OCI-LY7 (cell line): ENCODE measurements around the gene PPP1R37. TPM values are rescaled to one million over a fixed set of nuclear protein-coding genes. Genes with fewer than 3 reads are reported as not detected.
A peak's percentile ranks its signal among the peaks of the same experiment; 100 is the strongest.

ENCODE experiments used
- BruUV-seq: library from RNA; stranded (reverse); fragments of 400-500 nt; replicated peaks from 2 replicates; lab custom pipeline; 2021; lab: Mats Ljungman, UMichigan
- CTCF ChIA-PET: fragments of 300-600 bp; sonication (Branson Sonifier 250); formaldehyde crosslinking; loops from one replicate; lab custom pipeline; 2022; ENCODE audit warnings: antibody characterized with exemption; ENCODE audit not compliant: unreplicated experiment; lab: Charles Lee
- POLR2A ChIA-PET: fragments of 300-600 bp; sonication (Branson Sonifier 250); formaldehyde crosslinking; loops from one replicate; lab custom pipeline; 2022; ENCODE audit warnings: antibody characterized with exemption; lab: Charles Lee
- DNase-seq: peaks from one replicate; pipeline ENCODE4 v3.0.0-alpha.2; 2015; ENCODE audit warnings: low spot score
- H2AFZ ChIP-seq: fragments of 200-600 bp; sonication (generic), shearing (Covaris generic); 2 replicates; pipeline ENCODE4 v1.6.1; 2014; ENCODE audit warnings: mild to moderate bottlenecking, antibody characterized with exemption, low read length, moderate library complexity
- H3K27ac ChIP-seq: fragments of 200-600 bp; sonication (generic); 2 replicates; pipeline ENCODE4 v1.5.1; 2014; ENCODE audit warnings: mixed run types, low read depth, mild to moderate bottlenecking, moderate library complexity, low read length, inconsistent platforms; ENCODE audit not compliant: poor library complexity, severe bottlenecking
- H3K36me3 ChIP-seq: fragments of 200-600 bp; sonication (generic); 2 replicates; pipeline ENCODE4 v1.6.1; 2014; ENCODE audit warnings: mild to moderate bottlenecking, antibody characterized with exemption, low read length, moderate library complexity, mixed read lengths; ENCODE audit not compliant: insufficient read depth
- H3K4me1 ChIP-seq: fragments of 200-600 bp; sonication (generic); 2 replicates; pipeline ENCODE4 v1.5.1; 2014; ENCODE audit warnings: mild to moderate bottlenecking, low read length; ENCODE audit not compliant: insufficient read depth, poor library complexity, severe bottlenecking
- H3K4me2 ChIP-seq: fragments of 200-600 bp; sonication (generic); 2 replicates; pipeline ENCODE4 v1.6.1; 2014; ENCODE audit warnings: mild to moderate bottlenecking, low read length
- H3K4me3 ChIP-seq: fragments of 200-600 bp; sonication (generic); 2 replicates; pipeline ENCODE4 v1.5.1; 2014; ENCODE audit warnings: mild to moderate bottlenecking, low read depth, low read length; ENCODE audit not compliant: poor library complexity, severe bottlenecking
- H3K79me2 ChIP-seq: fragments of 200-600 bp; sonication (generic); 2 replicates; pipeline ENCODE4 v1.6.1; 2016; ENCODE audit warnings: low read depth, mild to moderate bottlenecking, low read length, moderate library complexity, mixed read lengths; ENCODE audit not compliant: insufficient read depth
- H3K9me2 ChIP-seq: fragments of 200-600 bp; sonication (generic); 2 replicates; pipeline ENCODE4 v1.6.1; 2016; ENCODE audit warnings: mild to moderate bottlenecking, low read length, mixed read lengths; ENCODE audit not compliant: insufficient read depth
- H3K9me3 ChIP-seq: fragments of 200-600 bp; sonication (generic); 2 replicates; pipeline ENCODE4 v1.6.1; 2014; ENCODE audit warnings: mild to moderate bottlenecking, mixed run types, low read length, mixed read lengths
- H4K20me1 ChIP-seq: fragments of 200-600 bp; sonication (generic); 2 replicates; pipeline ENCODE4 v1.6.1; 2014; ENCODE audit warnings: mild to moderate bottlenecking, antibody characterized with exemption, low read length, moderate library complexity, mixed read lengths; ENCODE audit not compliant: insufficient read depth
- EZH2phosphoT487 ChIP-seq: fragments of 200-600 bp; sonication (generic); IDR thresholded peaks from 2 replicates; pipeline ENCODE4 v1.6.1; 2018; ENCODE audit warnings: low read depth, borderline replicate concordance, mild to moderate bottlenecking, mixed run types, antibody characterized with exemption, low read length, moderate library complexity, mixed read lengths
- intact Hi-C: fragments of 100-400 bp; cut with micrococcal nuclease; formaldehyde crosslinking; loops from one replicate; pipeline ENCODE4 v1.10.0; 2022; ENCODE audit not compliant: unreplicated experiment
- total RNA-seq, 2 experiments: library from RNA; depleted of rRNA in 1 of 2; stranded (reverse); fragments of >200 nt in 1 of 2; shearing (Covaris generic) in 1 of 2; gene quantifications; 2 replicates each; pipeline ENCODE4 v1.2.3, GENCODE V29; 2014 to 2022
- TF ChIP-seq, protein P1 (sequence below): fragments of 200-600 bp; sonication (generic); conservative IDR thresholded peaks from 2 replicates; pipeline ENCODE4 v1.5.1; 2014; ENCODE audit warnings: mild to moderate bottlenecking, antibody characterized with exemption, low read length, moderate library complexity, mixed read lengths

Gene PPP1R37
- total RNA-seq, 2 experiments from 2014 or later = 24.7 to 48.6 TPM

DNA sequence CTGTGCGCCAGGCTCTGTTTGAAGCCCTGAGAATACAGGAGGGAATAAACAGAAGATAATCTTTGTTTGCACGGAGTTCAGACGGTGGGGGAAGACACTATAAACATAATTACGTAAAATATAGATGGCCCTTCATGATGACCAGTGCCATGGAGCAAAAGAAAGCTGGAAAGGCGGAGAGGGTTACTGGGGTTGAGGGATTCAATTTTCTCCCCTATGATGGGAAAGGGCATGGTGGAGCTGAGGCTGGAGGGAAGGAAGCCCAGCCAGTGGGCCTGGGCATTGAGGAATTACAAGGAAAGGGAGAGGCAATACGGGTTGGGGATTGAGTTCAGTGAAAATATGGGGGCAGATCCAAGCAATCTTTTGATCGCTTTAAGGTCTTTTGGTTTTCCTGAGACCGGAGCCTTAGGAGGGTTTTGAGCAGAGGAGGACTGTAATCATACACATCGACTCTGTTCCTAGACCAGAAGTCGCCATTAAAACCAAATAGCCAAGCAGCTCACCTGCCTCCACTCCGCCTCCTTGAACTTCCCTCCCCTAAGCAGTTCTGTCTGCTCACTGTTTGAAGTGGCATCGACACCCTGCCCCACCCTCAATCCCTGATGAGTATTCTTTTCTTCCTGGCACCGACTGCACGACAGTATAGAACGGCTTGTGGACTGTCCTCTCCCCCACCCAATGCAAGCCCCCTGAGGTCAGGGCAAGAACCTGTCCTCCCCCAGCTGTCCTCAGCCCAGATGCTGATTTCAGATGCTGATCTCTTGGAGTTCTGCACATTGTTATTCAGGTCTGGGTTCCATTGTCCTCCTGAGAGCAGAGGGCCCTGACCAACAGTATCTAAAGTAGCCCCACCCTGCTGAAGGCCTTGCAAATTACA lies 15.9 kb upstream of the PPP1R37 start:
- DNase-seq = no peak
- ChIA-PET POLR2A (no interaction called here), CTCF (no interaction called here)
- Histone ChIP-seq H4K20me1 (0 out of 2 replicates have a peak, but pooled peaks cover 12% of the 10 kb centered on the region), H3K4me1 (peaks cover 64% of the 10 kb centered on the region), H3K9me3 (no peaks in the 10 kb centered on the region), H3K9me2 (no peaks in the 10 kb centered on the region), H3K27ac (peak overlapping the region; percentile 88), H3K36me3 (peaks cover 50% of the 10 kb centered on the region), H2AFZ (peak overlapping the region; percentile 40; the same call in 1 of the 2 replicates), H3K4me3 (peak overlapping the region; percentile 85), H3K79me2 (peaks cover 69% of the 10 kb centered on the region), H3K4me2 (peak overlapping the region; percentile 100)
- intact Hi-C loops = loop anchor here (5.0 kb wide), 2 partner anchors 80 to 325 kb away; no protein-coding TSS in a partner anchor
- TF ChIP-seq EZH2phosphoT487 = no peak
- TF ChIP-seq, protein P1, sequence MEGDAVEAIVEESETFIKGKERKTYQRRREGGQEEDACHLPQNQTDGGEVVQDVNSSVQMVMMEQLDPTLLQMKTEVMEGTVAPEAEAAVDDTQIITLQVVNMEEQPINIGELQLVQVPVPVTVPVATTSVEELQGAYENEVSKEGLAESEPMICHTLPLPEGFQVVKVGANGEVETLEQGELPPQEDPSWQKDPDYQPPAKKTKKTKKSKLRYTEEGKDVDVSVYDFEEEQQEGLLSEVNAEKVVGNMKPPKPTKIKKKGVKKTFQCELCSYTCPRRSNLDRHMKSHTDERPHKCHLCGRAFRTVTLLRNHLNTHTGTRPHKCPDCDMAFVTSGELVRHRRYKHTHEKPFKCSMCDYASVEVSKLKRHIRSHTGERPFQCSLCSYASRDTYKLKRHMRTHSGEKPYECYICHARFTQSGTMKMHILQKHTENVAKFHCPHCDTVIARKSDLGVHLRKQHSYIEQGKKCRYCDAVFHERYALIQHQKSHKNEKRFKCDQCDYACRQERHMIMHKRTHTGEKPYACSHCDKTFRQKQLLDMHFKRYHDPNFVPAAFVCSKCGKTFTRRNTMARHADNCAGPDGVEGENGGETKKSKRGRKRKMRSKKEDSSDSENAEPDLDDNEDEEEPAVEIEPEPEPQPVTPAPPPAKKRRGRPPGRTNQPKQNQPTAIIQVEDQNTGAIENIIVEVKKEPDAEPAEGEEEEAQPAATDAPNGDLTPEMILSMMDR = no peak
- no TSS peak for BruUV-seq

DNA sequence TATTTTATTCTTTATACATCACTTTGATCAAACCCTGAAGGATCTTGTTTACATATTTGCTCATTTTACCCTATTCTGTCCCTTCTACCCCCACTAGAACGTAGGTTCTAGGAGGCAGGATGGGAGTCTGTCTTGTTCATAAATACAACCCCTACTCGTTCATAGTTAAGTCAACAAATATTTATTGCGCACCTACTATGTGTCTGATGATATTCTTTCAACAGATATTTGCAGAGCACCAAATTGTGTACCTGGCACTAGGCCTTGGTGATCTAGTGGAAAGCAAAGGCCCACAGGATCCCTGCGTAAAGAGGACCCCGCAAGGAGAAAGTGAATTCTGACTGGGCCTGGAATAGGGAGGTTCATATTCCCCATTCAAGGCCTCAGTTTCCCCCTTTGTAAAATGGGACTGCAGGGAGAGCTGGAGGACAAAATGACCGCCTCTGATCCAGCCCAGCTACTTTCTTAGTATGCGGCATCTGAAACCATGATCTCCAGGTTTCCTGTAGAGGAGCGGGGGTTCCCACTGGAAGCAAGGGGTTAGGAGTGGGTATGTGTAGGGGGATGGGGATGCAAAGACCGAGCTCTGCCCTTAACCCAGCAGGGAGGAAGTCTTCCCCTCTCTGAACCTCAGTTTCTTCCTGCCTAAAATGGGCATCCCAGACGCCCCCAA lies 14.5 kb upstream of the PPP1R37 start:
- H3K79me2 ChIP-seq = peaks cover 70% of the 10 kb centered on the region
- no peaks in the 10 kb centered on the region for H3K9me3 ChIP-seq
- ChIA-PET POLR2A (interaction anchor here (0.7 kb wide), 1 partner anchor 68 kb away, joined by 3 read pairs; no protein-coding TSS in a partner anchor), CTCF (no interaction called here)
- DNase-seq = no peak
- H4K20me1 ChIP-seq = peaks cover 12% of the 10 kb centered on the region; the same call in 1 of the 2 replicates
- intact Hi-C loops = loop anchor here (1.0 to 5.0 kb wide), 3 partner anchors 81 to 326 kb away; partner anchors contain the start of genes BLOC1S3 and TRAPPC6A
- no peaks in the 10 kb centered on the region for H3K9me2 ChIP-seq
- peaks cover 48% of the 10 kb centered on the region for H3K36me3 ChIP-seq
- peak overlapping the region; percentile 99 for H3K4me2 ChIP-seq
- no peak for TF ChIP-seq EZH2phosphoT487
- H3K27ac ChIP-seq = peak overlapping the region; percentile 88
- no TSS peak for BruUV-seq
- H2AFZ ChIP-seq = peak overlapping the region; percentile 2; the same call in 1 of the 2 replicates
- H3K4me1 ChIP-seq = peaks cover 51% of the 10 kb centered on the region
- H3K4me3 ChIP-seq = peak overlapping the region; percentile 97
